NCI-H2171 (cell line): ENCODE measurements around the gene HOXD10.

ENCODE experiments used
- DNase-seq: peaks from one replicate; lab custom pipeline; 2025; lab: John Stamatoyannopoulos, UW

The HOXD10 gene

DNA sequence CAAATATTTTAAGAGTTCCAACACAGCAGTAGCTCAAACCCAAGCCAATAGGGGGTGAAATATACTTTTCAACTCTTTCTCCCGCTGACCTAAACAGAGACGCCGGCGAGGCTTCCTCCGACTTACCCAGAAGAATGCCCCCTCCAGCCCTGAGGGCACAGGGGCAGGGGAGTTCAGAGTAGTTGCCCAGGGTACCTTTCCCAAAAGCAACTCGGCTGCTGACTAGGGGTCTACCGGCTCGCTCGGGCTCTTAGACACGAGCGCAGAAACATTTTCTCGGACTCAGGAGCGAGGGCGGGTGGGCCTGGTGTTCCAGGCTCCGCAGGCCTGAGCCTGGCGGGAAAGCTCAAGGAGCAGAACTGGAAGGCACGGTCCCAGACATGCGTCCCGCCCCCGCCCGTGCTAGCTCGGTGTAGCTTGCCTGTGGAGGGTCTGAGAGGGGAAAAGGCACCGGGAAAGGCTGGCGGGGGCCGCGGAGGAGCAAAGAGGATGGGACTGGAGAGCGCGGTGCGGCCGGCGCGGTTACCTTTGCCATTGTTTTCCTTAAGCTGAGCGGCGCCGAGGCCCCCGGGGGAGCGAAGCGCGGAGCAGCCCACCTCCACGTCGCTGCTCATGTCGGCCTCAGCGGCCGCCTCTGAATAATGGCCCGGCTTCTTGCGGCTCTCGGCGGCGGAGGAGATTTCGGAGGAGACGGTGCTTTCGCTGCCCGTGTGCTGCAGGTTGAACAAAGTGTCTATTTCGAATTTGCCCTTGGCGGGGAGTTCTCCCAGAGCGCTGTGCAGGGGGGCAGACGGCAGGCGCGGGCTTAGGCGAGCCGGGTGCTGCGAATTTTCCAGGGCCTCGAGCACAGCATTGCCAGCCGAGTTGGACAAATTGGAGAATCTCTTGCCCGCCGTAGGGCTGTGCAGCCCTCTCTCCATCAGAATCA lies 33.5 kb upstream of the HOXD10 start:
- no peak for DNase-seq

DNA sequence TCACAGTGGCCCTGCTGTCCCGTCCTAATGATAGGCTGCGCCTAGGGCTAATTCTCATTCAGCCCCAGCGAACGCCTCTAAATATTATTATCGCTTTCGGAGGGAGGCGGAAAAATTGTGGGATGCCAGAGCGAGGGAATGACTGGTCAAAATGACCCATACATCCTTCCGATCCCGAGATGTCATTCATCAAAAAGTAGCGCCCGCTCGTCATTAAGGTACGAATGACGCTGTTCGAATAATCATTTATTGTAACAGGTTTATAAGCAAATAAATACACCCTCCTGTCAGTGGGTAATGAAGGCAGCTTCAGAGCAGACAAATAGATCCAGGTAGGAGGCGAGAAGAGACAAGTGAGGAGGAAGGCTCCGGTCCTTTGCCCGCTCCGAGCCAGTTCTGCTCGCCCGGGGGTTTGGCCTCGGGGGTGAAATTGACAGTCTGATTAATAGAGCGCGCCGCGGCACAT lies 32.7 kb upstream of the HOXD10 start, which contains the start of gene EVX2:
TSS of gene EVX2 (minus strand) at position 167 of the 466 bp plus-strand sequence. CDS start 186 bp downstream, outside the sequence.
- no peak for DNase-seq

- DNase-seq = no peak
These were observed 31.9 kb upstream of the HOXD10 start for GRCh38 chr2:176084611-176085119.

GRCh38 chr2:176085120-176085788 lies 31.3 kb upstream of the HOXD10 start:
- DNase-seq = no peak

- peak; percentile 17 for DNase-seq
These were observed 30.5 kb upstream of the HOXD10 start for GRCh38 chr2:176085861-176086771.

DNA sequence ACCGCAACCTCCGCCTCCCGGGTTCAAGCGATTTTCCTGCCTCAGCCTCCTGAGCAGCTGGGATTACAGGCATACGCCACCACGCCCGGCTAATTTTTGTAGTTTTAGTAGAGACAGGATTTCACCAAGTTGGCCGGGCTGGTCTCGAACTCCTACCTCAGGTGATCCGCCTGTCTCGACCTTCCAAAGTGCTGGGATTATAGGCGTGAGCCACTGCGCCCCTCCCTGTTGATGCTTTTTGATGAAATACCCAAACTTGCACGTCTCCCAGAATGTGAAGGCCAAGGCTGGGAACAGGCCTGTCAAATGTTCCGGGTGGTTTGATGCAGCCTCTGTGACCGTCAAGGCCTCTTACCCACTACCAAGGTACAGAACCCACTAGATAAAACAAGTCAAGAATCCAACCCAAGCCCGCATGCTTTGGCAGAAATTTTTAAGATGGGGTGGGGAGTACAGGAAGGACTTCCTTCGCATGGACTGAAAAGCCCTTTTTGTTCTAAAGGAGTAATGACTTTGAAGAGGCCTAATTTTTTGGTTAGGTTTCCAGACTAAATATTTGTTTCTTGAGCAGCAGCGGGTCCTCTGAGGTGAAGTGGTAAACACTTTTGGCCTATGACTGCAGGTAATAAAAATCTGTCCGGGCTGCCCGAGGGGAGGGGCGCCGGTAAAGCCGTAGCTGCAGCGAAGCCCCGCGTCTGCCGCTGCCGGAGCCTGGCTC lies 29.1 kb upstream of the HOXD10 start:
- DNase-seq = no peak

GRCh38 chr2:176088048-176088936 lies 28.3 kb upstream of the HOXD10 start:
- DNase-seq = peak; percentile 8

DNA sequence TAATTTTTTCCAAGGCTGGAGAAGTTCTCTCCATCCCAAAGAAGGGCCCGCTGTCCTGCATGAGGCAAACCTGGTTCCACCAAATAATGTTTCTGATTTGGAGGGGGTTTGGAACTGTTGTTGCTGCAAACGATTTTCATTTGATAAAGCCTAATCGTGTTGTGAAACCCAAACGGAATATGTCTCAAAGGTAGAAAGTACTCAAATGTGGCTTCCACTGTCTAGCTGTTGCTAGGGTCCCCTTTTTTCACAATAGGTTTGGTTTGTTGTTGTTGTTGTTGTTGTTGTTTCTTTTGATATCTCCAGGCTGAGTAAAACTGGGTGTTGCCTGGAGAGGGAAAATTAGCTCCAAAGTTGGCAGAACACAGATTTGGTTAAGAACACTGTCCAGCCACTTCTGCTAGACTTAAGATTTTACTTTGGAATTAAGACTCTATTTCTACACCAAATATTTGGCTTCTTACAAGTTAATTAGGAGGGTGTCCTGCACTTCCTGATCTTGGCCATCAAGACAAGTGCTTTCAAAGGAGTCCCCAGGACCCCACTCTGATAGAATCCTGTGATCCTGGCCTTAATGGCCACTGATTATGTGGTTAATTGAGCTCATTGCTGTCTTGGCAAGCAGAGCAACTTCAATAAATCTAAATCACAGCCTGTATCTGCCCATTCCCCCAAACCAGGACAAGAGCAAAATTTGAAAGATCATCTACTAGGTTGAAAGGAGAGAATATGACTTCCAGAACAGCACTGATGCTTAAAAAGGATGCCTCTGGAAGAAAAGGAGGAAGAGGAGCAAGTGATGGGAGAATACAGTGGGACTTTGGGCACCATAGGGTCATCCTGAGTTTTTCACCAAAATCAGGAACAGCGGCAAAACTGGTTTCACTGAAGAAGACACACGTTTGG lies 27.4 kb upstream of the HOXD10 start:
- DNase-seq = no peak

DNA sequence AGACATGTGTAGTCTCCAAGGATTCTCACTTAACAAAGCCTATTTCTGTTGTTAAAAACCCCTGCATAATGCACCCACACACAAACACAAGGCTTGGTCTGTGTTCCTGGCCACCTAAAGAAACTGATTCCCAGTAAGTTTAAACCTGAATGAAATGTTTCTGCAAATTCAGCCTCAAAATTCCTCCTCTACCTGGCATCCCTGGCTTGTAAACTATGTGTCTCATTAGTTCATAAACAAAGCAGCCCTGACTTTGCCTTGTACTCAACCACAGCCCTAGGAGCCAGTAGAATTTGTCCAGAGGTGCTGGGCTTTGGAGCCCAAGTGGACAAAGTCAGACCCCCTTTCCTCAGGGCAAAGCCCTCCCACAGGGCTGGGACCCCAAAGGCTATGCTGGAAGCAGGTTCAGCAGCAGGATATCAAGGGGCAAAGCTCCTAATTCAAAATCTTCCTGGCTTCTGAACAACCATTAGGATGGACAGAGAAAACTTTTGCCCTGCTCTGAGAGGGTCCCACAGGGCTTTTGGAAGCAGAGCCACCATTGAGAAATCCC lies 26.7 kb upstream of the HOXD10 start:
- DNase-seq = no peak

DNA sequence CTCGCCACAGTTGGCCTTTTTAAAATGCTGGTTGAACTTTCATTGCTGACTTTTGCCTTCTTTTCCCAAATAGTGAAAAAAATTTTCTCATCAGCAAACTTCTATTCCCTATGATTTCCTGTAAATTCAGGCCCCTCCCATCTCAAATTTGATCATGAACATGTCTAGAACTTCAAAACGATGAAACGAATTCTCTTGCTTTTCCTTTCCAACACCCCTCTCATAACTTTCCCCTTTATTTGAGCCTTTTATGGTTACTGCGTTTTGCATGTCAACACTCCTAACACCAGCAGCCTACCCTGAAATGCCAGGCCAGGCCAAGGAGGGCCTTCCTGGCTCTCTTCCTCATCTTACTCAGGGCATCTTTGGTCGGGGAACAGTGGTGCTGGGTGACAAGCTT lies 25.7 kb upstream of the HOXD10 start:
- DNase-seq = no peak

DNA sequence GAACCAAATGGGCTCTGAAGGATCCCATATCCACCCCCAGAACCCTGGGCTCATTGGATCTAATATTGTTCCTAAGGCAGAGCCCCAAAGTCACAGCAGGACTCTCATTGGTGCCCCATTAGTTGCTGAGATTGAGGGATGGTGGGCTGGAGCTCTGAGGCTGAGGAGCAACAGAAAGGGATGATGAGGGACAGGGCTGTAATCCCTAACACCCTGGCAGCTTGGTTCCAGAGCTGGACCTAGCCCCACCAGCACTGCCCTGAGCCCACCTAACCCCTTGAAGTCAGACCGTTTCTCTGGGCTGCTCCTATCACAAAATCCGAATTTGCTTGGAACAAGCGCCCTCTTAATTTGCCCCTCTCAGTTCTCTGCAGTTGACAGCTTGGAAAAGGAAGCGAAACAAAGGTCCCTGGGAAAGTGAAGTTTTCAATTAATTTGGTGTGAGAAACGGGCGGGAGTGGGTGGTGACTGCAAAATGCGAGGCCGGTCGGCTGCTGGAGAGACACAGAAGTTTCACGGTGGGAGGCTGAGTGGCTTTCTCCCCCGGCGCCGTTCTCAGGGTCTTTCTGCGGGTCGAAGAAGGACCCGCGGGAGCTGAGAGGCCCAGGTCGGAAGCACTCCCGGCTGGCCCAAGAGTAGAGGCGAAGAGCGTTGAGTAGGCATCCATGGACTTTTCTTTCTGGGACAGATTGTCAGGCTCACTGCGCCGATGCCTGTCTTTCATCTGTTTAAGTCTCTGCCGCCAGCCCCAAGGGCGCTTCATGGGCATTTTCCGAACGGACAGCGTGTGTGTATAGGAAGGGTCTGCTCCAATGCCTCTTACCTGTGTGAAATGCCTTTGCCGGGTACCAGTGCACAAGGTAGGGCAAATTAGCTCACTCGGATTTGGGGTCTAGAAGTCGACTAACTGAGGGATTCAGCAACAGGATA lies 25.0 kb upstream of the HOXD10 start:
- no peak for DNase-seq

DNA sequence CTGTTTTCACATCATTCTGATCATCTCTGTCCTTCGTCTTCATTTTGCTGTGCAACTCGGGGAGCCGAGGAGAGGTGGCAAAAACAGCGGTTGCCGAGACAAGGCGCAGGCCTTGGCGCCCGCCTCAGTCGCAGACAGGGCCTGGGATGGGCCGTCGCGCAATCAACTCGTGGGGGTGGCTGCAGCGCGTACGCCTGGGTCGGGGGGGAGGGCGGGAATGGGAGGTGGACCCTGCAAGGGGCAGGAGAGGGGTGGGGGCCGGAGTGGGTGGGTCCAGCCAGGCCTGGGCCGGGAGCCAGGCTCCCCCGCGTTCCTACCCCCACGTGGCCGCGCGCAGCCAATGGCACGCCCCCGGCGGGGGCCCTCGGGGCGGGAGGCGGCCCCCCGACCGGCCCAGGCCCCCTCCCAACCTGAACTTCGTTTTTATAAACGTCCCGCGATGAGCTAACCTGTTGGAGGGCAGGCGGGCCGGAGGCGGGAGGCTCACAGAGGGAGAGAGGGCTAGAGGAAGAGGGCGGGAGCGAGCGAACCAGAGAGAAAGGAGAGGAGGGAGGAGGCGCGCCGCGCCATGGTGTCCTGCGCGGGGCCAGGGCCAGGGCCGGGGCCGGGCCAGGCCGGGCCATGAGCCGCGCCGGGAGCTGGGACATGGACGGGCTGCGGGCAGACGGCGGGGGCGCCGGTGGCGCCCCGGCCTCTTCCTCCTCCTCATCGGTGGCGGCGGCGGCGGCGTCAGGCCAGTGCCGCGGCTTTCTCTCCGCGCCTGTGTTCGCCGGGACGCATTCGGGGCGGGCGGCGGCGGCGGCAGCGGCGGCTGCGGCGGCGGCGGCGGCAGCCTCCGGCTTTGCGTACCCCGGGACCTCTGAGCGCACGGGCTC lies 24.1 kb upstream of the HOXD10 start, which contains the start of gene HOXD13:
TSS of gene HOXD13 (plus strand) at position 452 of the 875 bp plus-strand sequence. CDS start at position 622, 170 bp downstream.
- DNase-seq = peak; percentile 30

DNA sequence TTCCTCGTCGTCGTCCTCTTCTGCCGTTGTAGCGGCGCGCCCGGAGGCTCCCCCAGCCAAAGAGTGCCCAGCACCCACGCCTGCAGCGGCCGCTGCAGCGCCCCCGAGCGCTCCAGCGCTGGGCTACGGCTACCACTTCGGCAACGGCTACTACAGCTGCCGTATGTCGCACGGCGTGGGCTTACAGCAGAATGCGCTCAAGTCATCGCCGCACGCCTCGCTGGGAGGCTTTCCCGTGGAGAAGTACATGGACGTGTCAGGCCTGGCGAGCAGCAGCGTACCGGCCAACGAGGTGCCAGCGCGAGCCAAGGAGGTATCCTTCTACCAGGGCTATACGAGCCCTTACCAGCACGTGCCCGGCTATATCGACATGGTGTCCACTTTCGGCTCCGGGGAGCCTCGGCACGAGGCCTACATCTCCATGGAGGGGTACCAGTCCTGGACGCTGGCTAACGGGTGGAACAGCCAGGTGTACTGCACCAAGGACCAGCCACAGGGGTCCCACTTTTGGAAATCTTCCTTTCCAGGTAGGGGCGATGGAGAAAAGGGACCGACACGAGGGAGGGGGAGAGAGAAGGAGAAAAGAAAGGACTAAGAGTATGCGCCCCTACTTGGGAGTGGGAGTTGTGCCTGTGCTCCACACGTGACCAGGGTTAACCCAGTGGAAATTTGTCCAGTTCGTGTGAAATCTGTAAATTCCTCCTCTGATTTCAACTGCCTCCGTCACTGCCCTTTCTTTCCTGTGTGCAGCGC lies 23.3 kb upstream of the HOXD10 start:
- peak; percentile 38 for DNase-seq

- DNase-seq = no peak
These were observed 22.7 kb upstream of the HOXD10 start for GRCh38 chr2:176093898-176094249.

DNA sequence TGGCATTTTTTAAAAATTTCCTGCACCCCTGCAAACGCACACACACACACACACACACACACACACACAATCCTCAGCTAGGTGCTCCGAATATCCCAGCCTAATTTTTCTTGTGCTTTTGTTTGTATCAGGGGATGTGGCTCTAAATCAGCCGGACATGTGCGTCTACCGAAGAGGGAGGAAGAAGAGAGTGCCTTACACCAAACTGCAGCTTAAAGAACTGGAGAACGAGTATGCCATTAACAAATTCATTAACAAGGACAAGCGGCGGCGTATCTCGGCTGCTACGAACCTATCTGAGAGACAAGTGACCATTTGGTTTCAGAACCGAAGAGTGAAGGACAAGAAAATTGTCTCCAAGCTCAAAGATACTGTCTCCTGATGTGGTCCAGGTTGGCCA lies 22.2 kb upstream of the HOXD10 start:
- DNase-seq = no peak

GRCh38 chr2:176095421-176095820 lies 21.2 kb upstream of the HOXD10 start:
- DNase-seq = no peak
